GM12865 (cell line): ENCODE measurements around the gene MTCL1.

ENCODE experiments used
- DNase-seq: peaks from one replicate; pipeline ENCODE4 v3.0.0; 2010; ENCODE audit warnings: low read depth
- H3K4me3 ChIP-seq: 2 replicates; pipeline ENCODE4 v1.5.1; 2011; ENCODE audit warnings: mild to moderate bottlenecking, low read depth, low read length, control low read depth
- CTCF ChIP-seq: IDR thresholded peaks from 2 replicates; pipeline ENCODE4 v1.5.1; 2011; ENCODE audit warnings: low read length, control low read depth, low read depth, inconsistent platforms; ENCODE audit not compliant: insufficient read depth; ENCODE audit errors: missing control alignments

Gene MTCL1

GRCh38 chr18:8660316-8660715 is 45.0 kb upstream of the MTCL1 start:
- TF ChIP-seq CTCF = no peak
- no peak for DNase-seq
- no peak overlapping the region for H3K4me3 ChIP-seq

GRCh38 chr18:8661754-8662559 is 43.4 kb upstream of the MTCL1 start:
- H3K4me3 ChIP-seq = no peak overlapping the region
- TF ChIP-seq CTCF = no peak
- no peak for DNase-seq

DNA sequence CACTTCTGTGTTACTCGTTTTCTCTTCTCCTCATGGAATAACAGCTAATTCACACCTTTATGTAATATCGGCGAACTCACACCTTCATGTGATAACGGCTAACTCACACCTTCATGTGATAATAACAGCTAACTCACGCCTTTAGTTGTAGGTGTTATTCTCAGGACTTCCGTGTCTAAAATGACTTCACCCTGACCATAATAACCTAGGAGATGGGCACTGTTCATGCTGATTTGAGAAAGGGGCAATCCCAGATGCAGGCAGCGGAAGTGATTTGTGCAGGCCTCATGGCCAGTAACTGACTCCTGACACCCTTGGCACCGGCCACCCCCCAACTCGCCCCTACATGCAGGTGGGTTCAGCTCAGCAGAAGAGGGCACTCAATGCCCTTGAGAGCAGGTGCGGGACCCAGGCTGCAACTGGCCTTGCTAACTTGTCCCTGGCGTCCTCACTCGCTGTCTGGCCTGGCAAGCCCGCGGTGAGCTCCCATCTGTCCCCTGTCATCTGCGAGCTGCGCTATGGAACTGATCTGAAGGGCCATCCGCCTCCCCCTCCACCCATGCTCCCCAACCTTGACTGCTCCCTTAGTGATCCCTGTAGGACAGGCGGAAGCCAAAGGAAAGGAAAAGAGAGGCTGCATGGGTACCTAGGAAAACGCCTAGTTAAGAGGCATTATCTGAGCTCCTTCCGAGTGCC is 42.6 kb upstream of the MTCL1 start:
- no peak for DNase-seq
- TF ChIP-seq CTCF = no peak
- H3K4me3 ChIP-seq = no peak overlapping the region

GRCh38 chr18:8667846-8668245 is 37.5 kb upstream of the MTCL1 start:
- TF ChIP-seq CTCF = no peak
- H3K4me3 ChIP-seq = no peak overlapping the region
- DNase-seq = no peak

DNA sequence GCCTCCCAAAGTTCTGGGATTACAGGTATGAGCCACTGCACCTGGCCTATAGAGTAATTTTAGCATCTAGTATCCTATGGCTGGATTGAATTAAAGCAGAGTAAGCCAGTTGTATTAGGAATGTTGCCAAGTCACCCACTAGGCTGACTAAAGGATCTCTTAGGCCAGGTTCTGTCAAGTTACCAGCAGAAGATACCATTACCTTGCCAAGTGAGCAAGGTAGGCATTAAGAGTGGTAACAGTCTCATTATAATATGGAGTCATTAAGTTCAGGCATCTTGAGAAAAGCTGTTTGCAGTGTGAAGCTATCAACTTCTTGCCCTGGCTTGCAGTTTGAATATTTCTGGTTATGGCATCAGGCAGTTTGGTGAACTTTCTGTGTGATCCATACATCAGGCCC is 37.0 kb upstream of the MTCL1 start:
- no peak for TF ChIP-seq CTCF
- no peak overlapping the region for H3K4me3 ChIP-seq
- DNase-seq = no peak

DNA sequence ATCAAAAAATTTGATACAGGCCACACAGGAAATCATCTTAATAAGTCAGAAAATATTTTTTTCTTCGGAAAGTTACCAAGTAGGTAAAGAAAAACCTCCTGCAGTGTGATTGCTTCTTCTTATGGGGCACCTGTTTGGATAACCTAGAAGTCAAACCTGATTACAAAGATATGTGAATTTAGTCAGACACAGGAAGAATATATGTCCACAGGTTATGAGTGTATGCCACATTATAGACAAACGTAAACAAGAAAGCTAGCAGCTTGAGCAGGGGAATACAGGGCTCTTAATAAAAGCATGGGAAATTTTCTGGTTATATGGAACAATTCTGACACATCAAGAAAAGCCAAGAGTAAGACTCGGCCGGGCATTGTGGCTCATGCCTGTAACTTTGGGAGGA is 35.8 kb upstream of the MTCL1 start:
- no peak for TF ChIP-seq CTCF
- no peak overlapping the region for H3K4me3 ChIP-seq
- no peak for DNase-seq
